Upper lobe of left lung (tissue), 4 donors: ENCODE results near the gene LCN15.

Experiments used
- EP300 ChIP-seq, 4 donors: sonication (generic); formaldehyde crosslinking; IDR thresholded peaks; one replicate each; pipeline ENCODE4 v1.5.1; 2017; ENCODE audit warnings: antibody characterized with exemption in 4 of 4, control low read depth in 2 of 4
- POLR2A ChIP-seq, 4 donors: fragments of 450-650 bp; IDR thresholded peaks; one replicate each; pipeline ENCODE4 v1.5.1; 2016 to 2017; ENCODE audit warnings: antibody characterized with exemption in 4 of 4, mild to moderate bottlenecking in 2 of 4
- TF ChIP-seq, protein P1 (sequence below), 6 experiments: fragments of 450-650 bp in 4 of 6; fragments of 200-600 bp in 2 of 6; sonication (generic) in 2 of 6; IDR thresholded peaks; one replicate each; pipeline ENCODE4 v1.5.1; 2016 to 2019; ENCODE audit warnings: antibody characterized with exemption in 6 of 6

DNA sequence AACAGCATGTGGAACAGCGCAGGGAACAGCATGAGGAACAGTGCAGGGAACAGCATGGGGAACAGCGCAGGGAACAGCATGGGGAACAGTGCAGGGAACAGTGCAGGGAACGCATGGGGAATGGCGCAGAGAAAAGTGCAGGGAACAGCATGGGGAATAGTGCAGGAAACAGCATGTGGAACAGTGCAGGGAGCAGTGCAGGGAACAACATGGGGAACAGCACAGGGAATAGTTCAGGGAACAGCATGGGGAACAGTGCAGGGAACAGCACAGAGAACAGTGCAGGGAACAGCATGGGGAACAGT, 8.2 kb downstream of the LCN15 start:
- TF ChIP-seq, protein P1, sequence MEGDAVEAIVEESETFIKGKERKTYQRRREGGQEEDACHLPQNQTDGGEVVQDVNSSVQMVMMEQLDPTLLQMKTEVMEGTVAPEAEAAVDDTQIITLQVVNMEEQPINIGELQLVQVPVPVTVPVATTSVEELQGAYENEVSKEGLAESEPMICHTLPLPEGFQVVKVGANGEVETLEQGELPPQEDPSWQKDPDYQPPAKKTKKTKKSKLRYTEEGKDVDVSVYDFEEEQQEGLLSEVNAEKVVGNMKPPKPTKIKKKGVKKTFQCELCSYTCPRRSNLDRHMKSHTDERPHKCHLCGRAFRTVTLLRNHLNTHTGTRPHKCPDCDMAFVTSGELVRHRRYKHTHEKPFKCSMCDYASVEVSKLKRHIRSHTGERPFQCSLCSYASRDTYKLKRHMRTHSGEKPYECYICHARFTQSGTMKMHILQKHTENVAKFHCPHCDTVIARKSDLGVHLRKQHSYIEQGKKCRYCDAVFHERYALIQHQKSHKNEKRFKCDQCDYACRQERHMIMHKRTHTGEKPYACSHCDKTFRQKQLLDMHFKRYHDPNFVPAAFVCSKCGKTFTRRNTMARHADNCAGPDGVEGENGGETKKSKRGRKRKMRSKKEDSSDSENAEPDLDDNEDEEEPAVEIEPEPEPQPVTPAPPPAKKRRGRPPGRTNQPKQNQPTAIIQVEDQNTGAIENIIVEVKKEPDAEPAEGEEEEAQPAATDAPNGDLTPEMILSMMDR (IDR thresholded peaks at IDR 0.05), result no peak
- TF ChIP-seq EP300 (IDR thresholded peaks at IDR 0.05), result no peak
- TF ChIP-seq POLR2A (IDR thresholded peaks at IDR 0.05), result no peak
